GM21528 (cell line): ENCODE results near the gene GGTLC3.
"Not testable (repeated sequence)": the region's sequence is repeated elsewhere in the genome, so short reads cannot be mapped to it uniquely, and the experiment has no call there.

Source experiments
- ATAC-seq: cut with Tn5 transposase; IDR thresholded peaks from one replicate; pipeline ENCODE4 v1.9.1; 2021; ENCODE audit warnings: mild to moderate bottlenecking, moderate library complexity; ENCODE audit not compliant: unreplicated experiment, low FRiP score

The GGTLC3 gene

GRCh38 chr22:18518061-18518460 is at the start of gene GGTLC3:
GGTLC3 (minus strand) TSS chr22:18518161; CDS start chr22:18517897, 264 bp downstream.
- not testable (repeated sequence) for ATAC-seq

- not testable (repeated sequence) for ATAC-seq
Observed at GRCh38 chr22:18560099-18560974, 42.4 kb upstream of the GGTLC3 start.

- not testable (repeated sequence) for ATAC-seq
Observed at GRCh38 chr22:18558939-18559338, 41.0 kb upstream of the GGTLC3 start.

DNA sequence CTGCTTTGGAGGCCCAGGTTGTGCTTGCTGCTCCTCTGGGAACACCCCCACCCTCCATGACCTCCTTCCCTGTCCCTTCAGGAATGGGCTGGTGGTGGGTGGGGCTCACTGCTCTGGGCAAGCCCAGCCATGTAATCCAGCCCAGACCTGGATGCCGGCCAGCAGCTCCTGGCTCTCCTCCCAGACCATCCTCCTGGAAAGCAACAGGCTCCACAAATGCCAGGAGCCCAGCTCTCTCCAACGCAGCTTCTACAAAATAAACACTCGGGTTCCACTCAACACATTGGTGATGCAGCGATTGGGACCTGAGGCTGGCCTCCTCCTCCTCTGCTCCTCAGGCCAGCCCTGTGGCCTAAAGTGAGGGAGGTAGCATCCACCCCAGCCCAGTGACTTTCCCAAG is 40.6 kb upstream of the GGTLC3 start:
- not testable (repeated sequence) for ATAC-seq

DNA sequence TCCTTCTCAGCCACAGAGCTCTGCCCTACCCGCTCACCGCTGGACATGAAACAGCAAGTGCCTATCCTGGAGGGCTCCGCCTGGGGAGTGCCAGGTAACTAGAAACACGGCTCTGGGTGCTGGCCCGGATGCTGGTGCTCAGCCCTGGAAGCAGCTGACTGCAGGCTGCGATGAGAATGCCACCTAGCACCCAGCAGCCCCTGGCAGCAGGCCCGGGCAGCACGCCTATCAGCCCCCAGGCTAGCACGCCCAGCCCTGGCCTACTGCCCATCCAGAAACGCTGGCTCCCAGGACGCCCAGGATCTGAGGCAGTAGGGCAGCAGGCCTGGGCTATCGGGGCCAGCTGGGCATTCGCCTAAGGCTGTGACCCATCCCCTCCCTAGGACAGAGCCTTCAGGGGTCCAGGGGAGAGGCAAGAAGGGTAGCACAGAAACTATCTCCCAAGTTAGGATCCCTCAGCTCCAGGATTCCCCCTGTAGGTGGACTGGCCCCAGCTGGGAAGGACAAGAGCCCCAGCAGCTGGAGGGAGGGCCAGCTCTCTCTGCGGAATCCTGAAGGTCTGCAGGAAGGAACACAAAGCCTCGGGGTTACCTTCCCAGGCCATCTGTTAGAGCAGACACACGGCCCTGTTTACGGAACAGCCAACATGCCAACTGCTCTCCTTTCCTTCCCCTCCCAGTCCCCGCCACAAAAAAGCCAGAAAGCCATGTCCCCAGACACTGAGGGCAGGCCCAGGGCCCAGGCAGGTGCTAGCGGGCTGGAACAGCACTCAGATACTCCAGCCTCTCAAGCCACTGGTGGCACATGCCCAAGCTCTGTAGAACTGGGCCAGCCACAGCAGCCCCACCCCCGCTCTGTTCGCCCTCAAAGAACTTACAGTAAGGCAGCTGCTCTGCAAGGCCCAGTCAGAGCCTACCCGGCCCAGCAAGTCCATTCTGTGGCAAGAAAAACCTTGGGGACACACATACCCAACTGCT is 36.6 kb upstream of the GGTLC3 start:
- not testable (repeated sequence) for ATAC-seq

- not testable (repeated sequence) for ATAC-seq
Observed at GRCh38 chr22:18552839-18553597, 35.1 kb upstream of the GGTLC3 start.

GRCh38 chr22:18551046-18551445 is 33.1 kb upstream of the GGTLC3 start:
- ATAC-seq, result not testable (repeated sequence)

DNA sequence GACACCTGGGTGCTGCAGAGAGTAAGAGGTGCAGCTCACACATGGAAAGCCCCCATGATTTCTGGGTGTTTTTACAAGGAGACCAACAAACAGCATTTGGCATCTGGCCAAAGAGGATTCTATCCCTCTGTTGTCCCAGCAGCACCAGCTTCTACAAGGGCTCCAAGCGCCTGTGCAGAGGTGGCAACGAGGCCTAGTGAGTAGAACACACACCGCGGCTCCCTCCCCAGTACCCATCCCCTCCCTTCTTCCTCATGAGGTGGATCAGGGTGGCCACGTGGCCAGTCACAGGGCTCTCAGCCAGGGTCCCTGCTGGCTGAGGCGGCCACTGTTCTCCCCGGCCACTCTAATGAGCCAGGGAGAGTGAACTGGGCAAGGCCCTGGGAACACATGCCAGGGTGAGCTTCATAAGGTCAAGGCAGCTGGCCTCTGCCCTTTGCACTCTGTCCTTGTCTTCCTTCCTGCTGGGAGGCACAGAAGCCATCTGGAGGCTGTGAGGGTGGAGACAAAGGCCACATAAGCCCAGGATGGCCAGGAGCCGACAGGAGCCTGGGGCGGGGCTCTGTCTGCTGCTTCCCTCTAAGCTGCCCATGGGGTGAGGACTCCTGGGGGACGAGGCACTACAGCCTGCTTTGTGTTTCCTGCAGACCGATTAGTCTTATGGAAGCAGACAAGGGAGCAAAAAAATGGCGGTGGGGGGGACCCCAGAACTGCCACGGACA is 31.7 kb upstream of the GGTLC3 start:
- ATAC-seq, result not testable (repeated sequence)

DNA sequence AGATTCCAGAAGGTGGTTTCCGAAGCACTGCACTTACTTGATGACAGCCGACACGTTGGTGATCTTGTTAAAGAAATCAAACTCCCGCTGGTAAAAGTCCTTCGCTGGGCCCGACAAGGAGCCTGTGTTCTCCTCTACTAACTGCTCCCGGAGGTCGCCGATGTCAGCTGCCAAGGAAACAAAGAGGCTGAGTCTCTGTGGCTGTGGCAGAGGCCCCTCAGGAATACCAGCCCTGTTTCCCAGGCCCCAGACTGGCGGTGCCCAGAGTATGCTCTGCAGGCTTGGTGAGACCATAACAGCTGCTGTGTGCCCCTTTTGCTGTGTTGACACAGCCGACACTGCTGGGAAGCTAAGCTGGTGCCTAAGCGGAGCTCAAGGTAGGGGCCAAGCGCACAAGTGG is 26.7 kb upstream of the GGTLC3 start:
- ATAC-seq, result not testable (repeated sequence)

- ATAC-seq, result not testable (repeated sequence)
Observed at GRCh38 chr22:18543400-18543799, 25.4 kb upstream of the GGTLC3 start.

GRCh38 chr22:18539994-18540393 is 22.0 kb upstream of the GGTLC3 start:
- not testable (repeated sequence) for ATAC-seq

GRCh38 chr22:18534315-18534714 is 16.4 kb upstream of the GGTLC3 start:
- not testable (repeated sequence) for ATAC-seq

DNA sequence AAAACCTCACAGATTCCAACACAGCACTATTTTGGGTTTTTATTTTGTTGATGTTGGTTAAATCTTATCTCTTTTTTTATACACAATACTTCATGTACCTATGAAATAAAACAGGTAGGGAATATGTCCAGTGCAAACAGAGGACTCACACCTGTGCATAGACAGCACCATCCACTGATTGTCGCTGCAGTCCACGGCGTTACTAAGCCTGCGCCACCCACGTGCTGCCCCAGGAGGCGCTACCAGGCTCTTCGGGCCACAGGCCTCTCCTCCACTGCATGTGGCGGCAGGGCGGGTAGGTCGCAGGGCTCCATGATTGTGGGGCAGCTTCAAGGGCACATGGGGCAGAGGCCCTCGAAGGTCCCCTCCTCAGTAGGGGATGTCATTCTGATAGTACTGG is 15.7 kb upstream of the GGTLC3 start:
- not testable (repeated sequence) for ATAC-seq

GRCh38 chr22:18529416-18530145 is 11.6 kb upstream of the GGTLC3 start:
- peak; percentile 17 for ATAC-seq

- peak; percentile 86 for ATAC-seq
Observed at GRCh38 chr22:18528597-18529415, 10.8 kb upstream of the GGTLC3 start.

- ATAC-seq, result peak; percentile 28
Observed at GRCh38 chr22:18527752-18528596, 10.0 kb upstream of the GGTLC3 start, which contains the start of gene TMEM191B. TMEM191B (plus strand) TSS chr22:18527802; CDS start chr22:18527981, 179 bp downstream.

GRCh38 chr22:18523328-18523727 is 5.4 kb upstream of the GGTLC3 start:
- ATAC-seq, result not testable (repeated sequence)
